ENCODE results near the gene ESYT3. TPM values are rescaled to one million over a fixed set of nuclear protein-coding genes. Genes with fewer than 3 reads are reported as not detected.
"Not testable (repeated sequence)": the region's sequence is repeated elsewhere in the genome, so short reads cannot be mapped to it uniquely, and the experiment has no call there.

The ESYT3 gene
- total and polyA plus RNA-seq, 2 of the 8 experiments (the other 6 are each of a cell fraction or from before 2014, with no cell fraction given): 4.4 to 7.3 TPM

- H3K23me2 ChIP-seq (ENCODE audit: low read depth, low read length); H2BK5ac ChIP-seq (ENCODE audit: low read depth, low read length); H3K79me1 ChIP-seq (ENCODE audit: low read depth, low read length); H2AK5ac ChIP-seq (ENCODE audit: low read depth, low read length); H2BK120ac ChIP-seq (replicated peaks; ENCODE audit: low read depth, low read length); H3K23ac ChIP-seq (ENCODE audit: insufficient read length); H2BK15ac ChIP-seq (ENCODE audit: low read length); H3K56ac ChIP-seq (replicated peaks; ENCODE audit: insufficient read length, low read depth, low read length); H2AFZ ChIP-seq (ENCODE audit: low read length); H3K18ac ChIP-seq (ENCODE audit: extremely low read depth, low read length); H3K4ac ChIP-seq (replicated peaks; ENCODE audit: insufficient read length, low read depth, low read length); H3K27ac ChIP-seq (ENCODE audit: low read depth, low read length); H3K9ac ChIP-seq (replicated peaks in 1 of 4; ENCODE audit: extremely low read depth in 1 of 4, low read depth in 3 of 4, low read length in 3 of 4); H3K14ac ChIP-seq (ENCODE audit: insufficient read length); H3K36me3 ChIP-seq (ENCODE audit: control insufficient read depth in 2 of 4, insufficient read depth in 4 of 4, low read length in 3 of 4); H3K4me1 ChIP-seq (replicated peaks in 1 of 4; ENCODE audit: control insufficient read depth in 3 of 4, insufficient read depth in 4 of 4, low read length in 3 of 4); H2BK12ac ChIP-seq (ENCODE audit: low read depth, low read length); POLR2A ChIA-PET (ENCODE audit: partially characterized antibody); FAIRE-seq; H4K91ac ChIP-seq (replicated peaks; ENCODE audit: insufficient read length, low read length); H4K5ac ChIP-seq (ENCODE audit: insufficient read length, low read depth, low read length); H2BK20ac ChIP-seq (ENCODE audit: low read length); H3K79me2 ChIP-seq (ENCODE audit: control insufficient read depth in 1 of 2, insufficient read depth in 2 of 2, low read length in 2 of 2); H3K4me2 ChIP-seq (ENCODE audit: insufficient read depth in 1 of 2, low read depth in 2 of 2, low read length in 2 of 2); H4K8ac ChIP-seq (ENCODE audit: extremely low read depth, insufficient read depth, low read length); H4K20me1 ChIP-seq (replicated peaks in 1 of 2; ENCODE audit: control insufficient read depth in 1 of 2, insufficient read depth in 2 of 2, low read length in 2 of 2); H3K27me3 ChIP-seq (replicated peaks in 1 of 4; ENCODE audit: control insufficient read depth in 3 of 4, extremely low read depth in 1 of 4, insufficient read depth in 3 of 4, low read length in 3 of 4); H3K4me3 ChIP-seq (ENCODE audit: extremely low read depth in 1 of 4, insufficient read depth in 2 of 4, low read depth in 3 of 4, low read length in 4 of 4); DNase-seq (ENCODE audit: low read depth in 1 of 2, low spot score in 2 of 2): not testable (repeated sequence)
- 98% methylated on average over 13 of the region's 17 CpGs; no CpG with 5 or more reads in 1 of the 2 experiments for WGBS, 2 experiments (ENCODE audit: extremely low coverage in 1 of 2, insufficient coverage in 1 of 2, insufficient read length in 1 of 2, insufficient replicate concordance in 2 of 2, low coverage in 1 of 2, low lambda C conversion rate in 2 of 2, missing lambda C conversion rate in 1 of 2)
- CTCF ChIA-PET (ENCODE audit: partially characterized antibody): interaction anchor here (0.8 kb wide), 1 partner anchor 110 kb away, joined by 3 read pairs; the partner anchor contains the start of gene CEP70
- peaks cover 24 to 36% of the 10 kb centered on the region in 2 experiments for H3K9me3 ChIP-seq (ENCODE audit: insufficient read depth in 2 of 2, low read depth in 1 of 2, low read length in 1 of 2)
Observed at GRCh38 chr3:138484672-138485071, 50.3 kb downstream of the ESYT3 start.

All from H1 (cell line).